Measurements from ENCODE around the gene KIF22.
"Not testable (repeated sequence)": the region's sequence is repeated elsewhere in the genome, so short reads cannot be mapped to it uniquely, and the experiment has no call there.

KIF22 gene

DNA sequence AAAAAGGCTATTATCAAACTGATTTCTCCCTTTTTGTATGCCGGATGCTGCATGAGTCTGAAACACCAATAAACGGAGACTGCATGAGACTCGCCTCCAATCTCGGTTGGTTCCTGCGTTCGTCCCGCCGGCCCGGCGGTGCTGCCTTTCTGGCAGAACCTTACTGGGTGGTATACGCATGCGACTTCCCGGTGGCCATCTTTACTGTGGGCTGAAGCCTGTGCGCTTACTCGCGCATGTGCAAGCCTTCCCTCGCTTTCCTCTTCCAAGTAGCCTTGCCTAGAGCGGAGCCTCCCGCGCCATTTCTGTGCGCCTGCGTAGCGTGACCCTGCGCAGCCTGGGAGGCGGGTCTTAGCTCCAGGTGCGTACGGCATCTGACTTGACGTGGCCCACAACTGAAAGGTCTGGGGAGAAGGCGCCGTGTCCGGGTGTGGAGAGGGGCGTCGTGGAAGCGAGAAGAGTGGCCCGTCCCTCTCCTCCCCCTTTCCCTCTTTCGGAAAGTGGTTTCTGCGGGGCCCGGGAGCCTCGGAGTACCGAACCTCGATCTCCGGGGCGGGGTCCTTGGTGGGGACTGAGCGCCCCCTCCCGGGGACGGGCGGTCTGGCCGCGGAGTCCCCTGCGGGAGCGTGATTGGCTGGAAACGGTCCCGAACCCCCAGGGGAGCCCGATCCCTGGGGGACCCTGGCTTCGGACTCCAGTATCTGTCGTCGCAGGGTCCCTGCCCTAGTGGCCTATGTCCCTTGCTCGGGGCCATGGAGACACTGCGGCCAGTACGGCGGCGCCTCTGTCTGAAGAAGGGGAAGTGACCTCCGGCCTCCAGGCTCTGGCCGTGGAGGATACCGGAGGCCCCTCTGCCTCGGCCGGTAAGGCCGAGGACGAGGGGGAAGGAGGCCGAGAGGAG, 25.5 kb downstream of the KIF22 start, which contains the start of gene PAGR1:
Gene PAGR1 (plus strand): TSS at position 360 of the 901 bp plus-strand sequence. CDS start 374 bp downstream, at position 734.
- DNase-seq: peak; percentile 99

DNA sequence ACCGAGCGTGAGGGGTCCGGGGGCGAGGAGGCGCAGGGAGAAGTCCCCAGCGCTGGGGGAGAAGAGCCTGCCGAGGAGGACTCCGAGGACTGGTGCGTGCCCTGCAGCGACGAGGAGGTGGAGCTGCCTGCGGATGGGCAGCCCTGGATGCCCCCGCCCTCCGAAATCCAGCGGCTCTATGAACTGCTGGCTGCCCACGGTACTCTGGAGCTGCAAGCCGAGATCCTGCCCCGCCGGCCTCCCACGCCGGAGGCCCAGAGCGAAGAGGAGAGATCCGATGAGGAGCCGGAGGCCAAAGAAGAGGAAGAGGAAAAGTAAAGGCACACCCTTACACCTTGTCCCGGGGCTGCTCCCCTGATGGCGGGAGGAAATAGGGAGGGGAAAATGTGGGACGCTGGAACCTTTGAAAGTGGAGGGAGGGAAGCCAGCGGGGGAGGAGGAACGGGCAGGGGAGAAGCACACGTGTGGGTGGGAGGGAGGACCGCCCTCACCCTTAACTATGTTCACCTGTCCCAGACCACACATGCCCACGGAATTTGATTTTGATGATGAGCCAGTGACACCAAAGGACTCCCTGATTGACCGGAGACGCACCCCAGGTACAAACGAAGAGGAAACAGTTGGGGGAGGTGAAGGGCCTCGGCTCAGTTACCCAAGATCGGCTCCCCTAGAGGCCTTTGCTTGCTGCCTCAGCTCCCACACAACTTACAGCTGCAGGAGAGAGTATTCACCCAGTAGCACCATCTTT, 26.3 kb downstream of the KIF22 start:
- DNase-seq: peak; percentile 60

DNA sequence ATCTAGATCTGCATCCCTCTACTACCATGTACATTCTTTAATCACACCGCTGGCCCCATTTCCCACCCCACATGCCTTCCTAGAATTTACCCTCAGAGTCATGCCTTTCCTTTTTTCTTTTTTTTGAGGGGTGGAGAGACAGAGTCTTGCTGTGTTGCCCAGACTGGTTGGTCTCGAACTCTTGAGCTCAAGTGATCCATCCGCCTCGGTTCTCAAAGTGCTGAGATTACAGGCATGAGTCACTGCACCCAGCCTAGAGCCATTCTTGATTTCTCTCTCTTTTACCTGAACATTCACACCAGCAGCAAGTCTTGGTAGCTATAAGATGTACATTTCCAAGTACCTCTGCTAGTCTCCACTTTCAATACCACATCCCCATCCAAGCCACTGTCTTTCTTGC, 27.5 kb downstream of the KIF22 start:
- no peak for DNase-seq

DNA sequence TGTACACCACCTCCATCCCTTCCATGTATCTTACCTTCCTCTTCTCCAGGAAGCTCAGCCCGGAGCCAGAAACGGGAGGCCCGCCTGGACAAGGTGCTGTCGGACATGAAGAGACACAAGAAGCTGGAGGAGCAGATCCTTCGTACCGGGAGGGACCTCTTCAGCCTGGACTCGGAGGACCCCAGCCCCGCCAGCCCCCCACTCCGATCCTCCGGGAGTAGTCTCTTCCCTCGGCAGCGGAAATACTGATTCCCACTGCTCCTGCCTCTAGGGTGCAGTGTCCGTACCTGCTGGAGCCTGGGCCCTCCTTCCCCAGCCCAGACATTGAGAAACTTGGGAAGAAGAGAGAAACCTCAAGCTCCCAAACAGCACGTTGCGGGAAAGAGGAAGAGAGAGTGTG, 29.0 kb downstream of the KIF22 start:
- no peak for DNase-seq

DNA sequence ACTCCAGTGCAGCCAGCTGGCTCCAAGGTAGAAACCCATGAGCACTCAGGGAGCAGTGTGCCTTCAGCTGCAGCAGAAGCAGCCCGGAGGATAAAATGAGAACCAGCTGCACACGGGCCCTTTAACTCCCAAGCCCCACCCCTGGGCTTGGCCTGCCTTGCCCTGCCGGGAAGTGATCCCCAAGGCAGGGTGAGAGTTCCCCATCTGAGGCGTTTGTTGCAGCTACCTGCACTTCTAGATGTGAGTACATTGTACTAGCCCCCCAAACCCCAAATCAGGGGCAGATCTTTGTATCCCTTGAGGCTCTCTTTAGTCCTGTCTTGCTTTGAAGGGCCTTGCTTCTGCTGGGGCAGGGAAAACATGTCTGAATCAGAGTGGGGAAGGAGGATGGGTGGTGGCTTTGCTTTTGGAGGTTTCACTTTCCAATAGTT, 29.7 kb downstream of the KIF22 start, which contains the start of gene MVP:
Gene MVP (plus strand): TSS at position 192 of the 431 bp plus-strand sequence. CDS start 10,088 bp downstream, outside the sequence.
- DNase-seq: peak; percentile 72

DNA sequence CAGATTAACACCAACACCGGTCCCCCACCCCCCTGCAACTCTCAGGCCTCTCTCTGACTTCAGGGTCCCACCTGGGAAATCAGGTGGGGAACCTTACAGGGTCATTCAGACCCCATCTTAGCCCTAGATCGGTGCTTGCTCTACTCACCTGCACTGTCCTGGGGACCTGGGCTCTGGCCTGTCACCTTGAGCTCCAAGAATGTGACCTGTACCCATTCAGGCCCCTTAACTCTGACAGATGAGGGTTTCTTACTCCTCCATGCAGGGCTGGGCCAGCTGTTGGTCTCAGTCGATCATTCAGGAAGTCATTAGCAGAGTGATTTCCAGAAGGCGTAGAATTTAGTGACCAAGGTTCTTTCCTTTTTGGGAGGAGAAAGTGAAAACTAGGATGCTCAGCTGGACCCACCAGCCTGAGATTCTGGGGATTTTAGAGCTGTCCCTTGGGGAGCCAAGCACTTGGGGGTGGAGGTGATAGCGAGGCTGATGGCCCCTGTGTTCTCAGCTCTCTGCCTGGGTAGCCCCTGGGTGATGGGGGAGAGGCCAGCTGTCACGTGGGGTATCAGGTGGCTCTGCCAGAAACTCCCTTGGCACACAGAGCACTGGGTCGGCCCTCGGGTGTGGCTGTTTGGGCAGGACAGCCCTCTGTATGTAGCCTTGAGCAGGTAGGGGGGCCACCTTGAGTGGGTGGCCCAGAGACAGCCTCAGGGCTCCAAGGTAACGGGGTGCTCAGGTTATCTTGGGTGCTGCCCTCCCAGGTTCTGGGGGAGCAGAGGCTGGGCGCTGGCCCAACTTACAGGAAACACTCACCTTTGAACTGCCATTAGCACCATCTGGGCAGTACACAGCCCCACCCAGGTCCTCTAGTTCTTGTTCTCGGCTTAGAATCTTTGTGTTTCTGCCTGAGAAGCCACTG, 30.4 kb downstream of the KIF22 start:
- no peak for DNase-seq

DNA sequence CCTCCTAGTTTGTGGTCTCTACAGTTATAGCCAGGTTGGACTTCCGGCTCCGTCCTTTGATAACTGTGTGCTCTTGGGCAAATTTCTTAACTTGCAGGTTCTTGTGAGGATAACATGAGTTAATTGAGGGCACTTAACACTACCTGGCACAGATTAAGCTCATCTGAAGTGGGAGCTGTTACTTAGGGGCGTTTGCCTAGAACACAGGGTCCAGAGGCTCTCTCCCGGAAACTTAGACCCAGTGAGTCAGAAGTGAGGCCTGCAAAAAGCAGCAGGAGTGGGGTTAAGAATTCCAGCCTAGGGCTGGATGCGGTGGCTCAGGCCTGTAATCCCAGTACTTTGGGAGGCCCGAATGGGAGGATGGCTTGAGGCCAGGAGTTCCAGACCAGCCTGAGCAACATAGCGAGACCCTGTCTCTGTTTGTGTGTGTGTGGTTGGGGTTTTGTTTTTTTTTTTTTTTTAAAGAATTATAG, 31.1 kb downstream of the KIF22 start:
- DNase-seq: peak; percentile 83

DNA sequence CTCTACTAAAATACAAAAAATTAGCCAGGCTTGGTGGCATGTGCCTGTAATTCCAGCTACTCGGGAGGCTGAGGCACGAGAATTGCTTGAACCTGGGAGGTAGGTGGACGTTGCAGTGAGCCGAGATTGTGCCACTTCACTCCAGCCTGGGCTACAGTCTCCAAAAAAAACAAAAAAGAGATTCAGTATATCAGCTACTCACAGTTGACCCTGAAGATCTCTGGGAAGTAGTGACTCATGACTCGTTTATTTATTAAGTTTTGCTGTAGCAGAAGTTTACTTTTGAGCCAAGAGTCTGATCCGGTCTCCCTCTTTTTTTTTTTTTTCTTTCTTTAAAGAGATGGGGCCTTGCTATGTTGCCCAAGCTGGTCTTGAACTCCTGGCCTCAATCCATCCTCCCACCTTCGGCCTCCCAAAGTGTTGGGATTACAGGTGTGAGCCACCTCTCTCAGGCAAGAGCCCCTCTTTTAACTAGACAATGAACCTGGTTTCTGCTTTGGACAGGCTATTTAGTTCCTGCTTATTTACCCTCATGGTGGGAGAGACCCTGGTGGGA, 34.1 kb downstream of the KIF22 start:
- DNase-seq: peak; percentile 87

DNA sequence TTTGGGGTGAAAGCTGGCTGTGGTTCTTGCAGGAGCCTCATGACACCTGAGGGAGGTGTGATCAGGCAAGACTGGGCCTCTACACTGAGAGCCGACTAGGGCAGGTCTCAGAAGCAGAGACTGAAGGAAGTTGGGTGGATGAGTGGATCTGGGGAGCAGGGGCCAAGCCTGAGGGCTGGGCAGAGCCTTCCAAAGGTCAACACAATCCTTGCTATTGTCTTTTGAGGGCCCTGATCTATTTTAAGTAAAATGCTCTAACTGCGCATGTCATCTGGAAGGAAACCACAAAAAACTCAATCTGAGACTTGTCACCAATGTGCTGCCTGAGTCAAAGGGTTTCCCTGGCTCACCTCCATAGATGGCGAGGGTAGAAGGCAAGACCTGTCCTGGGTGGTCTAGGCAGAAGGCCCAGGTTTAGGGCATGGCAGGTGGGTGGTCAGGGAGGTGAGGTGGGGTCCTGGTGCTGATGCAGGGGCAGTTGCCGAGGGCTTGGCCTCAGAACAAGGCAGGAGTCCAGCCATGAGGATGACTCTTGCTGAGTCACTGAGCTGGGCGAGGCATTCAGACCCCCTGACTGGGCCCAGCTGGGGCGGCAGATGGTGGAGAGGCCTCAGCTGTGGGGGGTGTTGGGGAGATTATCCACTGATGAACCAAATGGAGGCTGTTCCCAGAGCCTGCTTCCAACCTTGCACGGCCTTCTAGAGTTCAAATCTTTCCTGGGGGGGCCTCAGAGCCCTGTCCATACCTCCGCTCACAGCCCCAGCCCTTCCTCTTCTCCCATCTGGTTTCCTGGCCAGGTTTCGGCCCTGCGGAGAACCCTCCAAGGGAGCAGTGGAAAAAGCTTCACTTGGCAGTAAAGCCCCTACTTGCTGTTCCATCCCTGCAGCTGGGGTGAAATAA, 34.8 kb downstream of the KIF22 start:
- DNase-seq: peak; percentile 85

DNA sequence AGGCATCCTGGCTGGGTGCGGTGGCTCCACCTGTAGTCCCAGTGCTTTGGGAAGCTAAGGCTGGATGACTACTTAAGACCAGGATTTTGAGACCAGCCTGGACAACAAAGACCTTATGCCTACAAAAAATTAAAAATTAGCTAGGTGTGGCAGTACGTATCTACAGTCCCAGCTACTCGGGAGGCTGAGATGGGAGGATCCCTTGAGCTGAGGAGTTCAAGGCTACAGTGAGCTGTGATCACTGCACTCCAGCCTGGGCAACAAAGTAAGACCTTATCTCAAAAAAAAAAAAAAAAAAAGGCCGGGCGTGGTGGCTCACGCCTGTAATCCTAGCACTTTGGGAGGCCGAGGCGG, 35.8 kb downstream of the KIF22 start:
- DNase-seq: no peak

DNA sequence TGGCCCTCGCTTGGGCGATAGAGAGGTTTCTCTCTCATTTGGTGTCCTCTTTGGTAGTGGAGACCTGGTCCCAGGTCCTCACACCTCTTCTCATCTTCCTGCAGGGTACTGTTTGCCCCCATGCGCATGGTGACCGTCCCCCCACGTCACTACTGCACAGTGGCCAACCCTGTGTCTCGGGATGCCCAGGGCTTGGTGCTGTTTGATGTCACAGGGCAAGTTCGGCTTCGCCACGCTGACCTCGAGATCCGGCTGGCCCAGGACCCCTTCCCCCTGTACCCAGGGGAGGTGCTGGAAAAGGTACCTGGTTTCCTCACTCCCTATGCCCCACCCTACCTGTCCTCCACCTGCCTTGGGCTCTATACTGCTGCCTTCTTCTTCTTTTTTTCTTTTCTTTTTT, 40.2 kb downstream of the KIF22 start:
- DNase-seq: no peak

DNA sequence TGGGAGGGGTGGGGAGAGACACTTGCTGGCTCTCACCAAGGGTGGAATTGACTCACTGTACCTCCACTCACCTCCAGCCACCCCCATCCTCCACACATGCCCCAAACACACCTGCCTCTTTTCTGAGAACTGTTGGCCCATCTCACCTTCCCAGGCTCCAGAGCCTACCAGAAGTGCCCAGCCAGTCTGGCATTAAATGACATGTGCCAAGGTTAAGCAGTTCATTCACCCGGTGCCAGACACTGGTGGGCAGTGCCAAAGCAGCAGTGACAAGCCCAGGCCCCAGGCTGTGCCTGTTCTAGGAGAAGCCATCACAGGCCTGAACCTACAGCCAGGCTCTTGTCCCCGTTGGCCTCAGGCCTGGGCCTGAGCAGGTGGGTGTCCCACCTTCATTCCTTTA, 40.9 kb downstream of the KIF22 start:
- DNase-seq: no peak

DNA sequence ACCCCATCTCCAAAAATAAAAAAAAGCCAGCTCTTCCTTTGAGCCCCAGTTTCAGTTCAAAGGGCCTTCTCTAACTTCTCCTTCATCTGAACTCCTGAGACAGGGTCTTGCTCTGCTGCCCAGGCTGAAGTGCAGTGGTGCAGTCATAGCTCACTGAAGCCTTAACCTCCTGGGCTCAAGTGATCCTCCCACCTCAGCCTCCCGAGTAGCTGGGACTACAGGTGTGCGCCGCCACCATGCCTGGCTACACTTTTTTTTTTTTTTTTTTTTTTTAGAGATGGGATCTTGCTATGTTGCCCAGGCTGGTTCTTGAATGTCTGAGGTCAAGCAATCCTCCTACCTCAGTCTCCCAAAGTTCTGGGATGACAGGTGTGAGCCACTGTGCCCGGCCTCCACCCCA, 42.7 kb downstream of the KIF22 start:
- DNase-seq: not testable (repeated sequence)

DNA sequence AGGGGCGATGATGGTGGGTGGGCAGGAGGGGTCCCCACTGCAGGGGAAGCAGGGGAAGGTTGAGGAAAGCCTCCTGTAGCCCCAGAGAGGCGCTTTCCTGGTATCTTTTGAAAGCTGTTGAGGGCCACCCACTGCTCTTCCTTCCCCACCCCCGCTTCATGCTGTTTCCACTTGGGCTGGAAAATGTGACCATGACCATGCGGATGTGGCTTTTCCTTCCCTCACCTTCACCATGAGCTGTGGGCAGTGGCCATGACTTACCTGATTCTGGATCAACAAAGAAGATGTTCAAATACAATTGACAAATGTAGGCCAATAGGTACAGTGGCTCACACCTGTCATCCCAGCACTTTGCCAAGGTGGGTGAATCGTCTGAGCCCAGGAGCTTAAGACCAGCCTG, 43.5 kb downstream of the KIF22 start:
- DNase-seq: no peak

DNA sequence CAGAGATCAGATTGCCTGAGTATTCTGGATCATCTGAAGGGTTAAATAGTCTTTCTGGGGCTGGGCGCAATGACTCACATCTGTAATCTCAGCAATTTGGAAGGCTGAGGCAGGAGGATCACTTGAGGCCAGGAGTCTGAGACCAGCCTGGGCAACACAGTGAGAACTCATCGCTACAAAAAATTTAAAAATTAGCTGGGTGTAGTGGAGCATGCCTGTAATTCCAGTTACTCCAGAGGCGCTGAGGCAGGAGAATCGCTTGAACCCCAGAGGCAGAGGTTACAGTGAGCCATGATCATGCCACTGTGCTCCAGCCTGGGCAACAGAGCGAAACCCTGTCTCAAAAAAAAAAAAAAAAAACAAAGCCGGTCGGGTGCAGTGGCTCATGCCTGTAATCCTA, 45.4 kb downstream of the KIF22 start:
- DNase-seq: no peak

DNA sequence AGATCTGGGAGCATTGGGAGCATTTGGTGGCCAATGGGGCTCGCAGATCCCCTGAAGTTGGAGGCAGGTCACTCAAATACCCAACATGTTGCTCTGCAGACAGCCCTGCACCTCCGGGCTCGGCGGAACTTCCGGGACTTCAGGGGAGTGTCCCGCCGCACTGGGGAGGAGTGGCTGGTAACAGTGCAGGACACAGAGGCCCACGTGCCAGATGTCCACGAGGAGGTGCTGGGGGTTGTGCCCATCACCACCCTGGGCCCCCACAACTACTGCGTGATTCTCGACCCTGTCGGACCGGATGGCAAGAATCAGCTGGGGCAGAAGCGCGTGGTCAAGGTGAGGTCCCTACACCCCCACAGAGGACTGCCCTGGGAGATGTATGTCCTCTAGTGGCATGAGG, 46.1 kb downstream of the KIF22 start:
- DNase-seq: no peak

DNA sequence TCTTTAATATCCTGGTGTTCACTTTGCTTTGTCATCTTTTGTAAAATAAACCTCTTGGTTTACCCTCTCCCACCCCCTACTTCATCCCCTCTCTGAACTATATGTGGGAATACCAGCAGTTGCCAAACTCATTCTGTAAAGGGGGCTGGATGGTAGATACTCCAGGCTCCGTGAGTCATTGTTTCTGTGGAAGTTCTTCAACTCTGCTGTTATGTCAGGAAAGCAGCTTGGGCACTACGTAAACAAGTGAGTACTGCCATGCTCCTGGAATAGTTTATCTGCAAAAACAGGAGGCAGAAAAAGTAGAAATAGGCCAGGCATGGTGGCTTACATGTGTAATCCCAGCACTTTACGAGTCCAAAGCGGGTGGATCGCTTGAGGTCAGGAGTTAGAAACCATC, 47.3 kb downstream of the KIF22 start:
- DNase-seq: no peak

DNA sequence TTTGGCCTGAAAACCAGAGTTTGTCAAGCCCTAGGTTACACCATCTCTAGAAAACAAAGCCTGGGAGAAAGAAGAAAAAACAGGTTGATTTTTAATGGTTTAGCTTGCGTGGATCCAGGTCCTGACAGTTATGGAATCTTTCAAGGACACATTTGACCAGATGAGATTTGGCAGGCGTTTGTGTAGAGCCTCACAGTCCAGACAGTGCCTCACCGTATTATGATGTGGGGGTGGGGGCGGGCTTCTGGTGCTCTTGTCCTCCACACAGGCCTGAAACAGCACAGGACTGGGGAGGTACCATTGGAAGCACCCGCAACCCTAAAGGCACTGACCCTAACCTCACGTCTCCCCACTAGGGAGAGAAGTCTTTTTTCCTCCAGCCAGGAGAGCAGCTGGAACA, 49.3 kb downstream of the KIF22 start:
- no peak for DNase-seq

DNA sequence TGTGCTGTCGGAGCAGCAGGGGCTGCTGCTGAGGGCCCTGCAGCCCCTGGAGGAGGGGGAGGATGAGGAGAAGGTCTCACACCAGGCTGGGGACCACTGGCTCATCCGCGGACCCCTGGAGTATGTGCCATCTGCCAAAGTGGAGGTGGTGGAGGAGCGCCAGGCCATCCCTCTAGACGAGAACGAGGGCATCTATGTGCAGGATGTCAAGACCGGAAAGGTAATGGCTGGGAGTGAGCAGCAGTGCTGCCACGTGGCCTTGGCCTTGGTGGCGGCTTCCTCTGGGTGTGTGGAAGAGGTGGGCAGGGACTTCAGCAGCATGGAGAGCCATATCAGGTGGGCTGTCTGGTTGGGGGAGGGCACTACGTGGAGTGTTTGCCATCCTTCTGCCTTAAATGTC, 49.7 kb downstream of the KIF22 start:
- no peak for DNase-seq

DNA sequence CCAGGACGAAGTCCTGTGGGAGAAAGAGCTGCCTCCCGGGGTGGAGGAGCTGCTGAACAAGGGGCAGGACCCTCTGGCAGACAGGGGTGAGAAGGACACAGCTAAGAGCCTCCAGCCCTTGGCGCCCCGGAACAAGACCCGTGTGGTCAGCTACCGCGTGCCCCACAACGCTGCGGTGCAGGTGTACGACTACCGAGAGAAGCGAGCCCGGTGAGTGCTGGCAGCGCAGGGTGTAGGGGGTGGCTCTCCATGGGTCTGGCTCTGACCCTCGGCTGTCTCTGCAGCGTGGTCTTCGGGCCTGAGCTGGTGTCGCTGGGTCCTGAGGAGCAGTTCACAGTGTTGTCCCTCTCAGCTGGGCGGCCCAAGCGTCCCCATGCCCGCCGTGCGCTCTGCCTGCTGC, 51.1 kb downstream of the KIF22 start:
- no peak for DNase-seq

DNA sequence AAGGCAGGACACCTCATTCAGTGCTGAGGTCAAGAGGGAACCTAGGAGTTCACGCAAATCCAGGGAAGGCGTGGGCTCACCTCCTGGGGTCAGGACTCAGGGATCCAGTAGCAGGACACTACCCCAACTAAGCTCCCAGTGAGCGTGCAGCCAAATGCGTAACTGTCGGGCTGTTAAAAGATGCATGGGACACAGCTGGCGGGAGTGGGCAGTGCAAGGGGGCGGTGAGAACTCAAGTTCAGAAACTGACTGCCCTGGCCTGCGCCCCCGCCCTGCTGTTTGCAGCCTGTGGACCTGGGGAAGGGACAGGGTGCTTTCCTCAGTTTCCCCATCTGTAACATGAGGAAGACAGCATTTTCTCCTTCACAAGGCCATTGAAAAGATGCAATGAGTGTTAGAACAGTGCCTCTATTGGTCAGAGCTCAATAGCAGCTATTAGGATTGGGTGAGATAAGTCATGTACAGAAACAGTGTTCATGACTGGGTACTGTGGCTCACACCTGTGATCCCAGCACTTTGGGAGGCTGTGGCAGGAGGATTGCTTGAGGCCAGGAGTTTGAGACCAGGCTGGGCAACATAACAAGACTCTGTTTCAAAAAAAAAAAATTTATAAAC, 52.3 kb downstream of the KIF22 start:
- no peak for DNase-seq

All from fibroblast of skin of right biceps (primary cell).